Loucy (cell line): Measurements from ENCODE around the gene PIGZ.

Experiments
- EZH2phosphoT487 ChIP-seq: fragments of 200-600 bp; IDR thresholded peaks from 2 replicates; pipeline ENCODE4 v1.6.1; 2018; ENCODE audit warnings: antibody characterized with exemption, mild to moderate bottlenecking, moderate library complexity, borderline replicate concordance
- TF ChIP-seq, protein P1 (sequence below): fragments of 200-600 bp; sonication (generic); conservative IDR thresholded peaks from 2 replicates; pipeline ENCODE4 v1.5.1; 2014; ENCODE audit warnings: mild to moderate bottlenecking, antibody characterized with exemption, low read length

DNA sequence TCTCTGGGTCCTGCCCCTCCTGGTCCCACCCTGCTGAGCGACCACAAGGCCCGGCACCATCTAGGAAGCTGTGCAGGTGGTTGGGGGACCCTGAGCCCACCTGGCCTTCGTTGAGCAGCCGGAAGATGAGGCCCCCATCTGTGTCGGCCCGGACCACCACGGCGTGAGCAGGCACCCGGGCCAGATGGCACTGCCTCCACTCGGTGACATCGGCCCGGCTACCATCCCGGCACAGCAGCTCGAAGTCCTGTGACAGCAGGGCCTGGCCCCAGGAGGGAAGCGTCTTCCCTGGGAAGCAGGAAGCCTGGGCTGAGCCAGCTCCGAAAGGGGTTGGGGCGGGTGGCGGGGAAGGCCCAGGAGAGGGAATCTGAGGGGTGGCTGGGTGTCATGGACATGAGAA is 48.4 kb upstream of the PIGZ start:
- TF ChIP-seq, protein P1, sequence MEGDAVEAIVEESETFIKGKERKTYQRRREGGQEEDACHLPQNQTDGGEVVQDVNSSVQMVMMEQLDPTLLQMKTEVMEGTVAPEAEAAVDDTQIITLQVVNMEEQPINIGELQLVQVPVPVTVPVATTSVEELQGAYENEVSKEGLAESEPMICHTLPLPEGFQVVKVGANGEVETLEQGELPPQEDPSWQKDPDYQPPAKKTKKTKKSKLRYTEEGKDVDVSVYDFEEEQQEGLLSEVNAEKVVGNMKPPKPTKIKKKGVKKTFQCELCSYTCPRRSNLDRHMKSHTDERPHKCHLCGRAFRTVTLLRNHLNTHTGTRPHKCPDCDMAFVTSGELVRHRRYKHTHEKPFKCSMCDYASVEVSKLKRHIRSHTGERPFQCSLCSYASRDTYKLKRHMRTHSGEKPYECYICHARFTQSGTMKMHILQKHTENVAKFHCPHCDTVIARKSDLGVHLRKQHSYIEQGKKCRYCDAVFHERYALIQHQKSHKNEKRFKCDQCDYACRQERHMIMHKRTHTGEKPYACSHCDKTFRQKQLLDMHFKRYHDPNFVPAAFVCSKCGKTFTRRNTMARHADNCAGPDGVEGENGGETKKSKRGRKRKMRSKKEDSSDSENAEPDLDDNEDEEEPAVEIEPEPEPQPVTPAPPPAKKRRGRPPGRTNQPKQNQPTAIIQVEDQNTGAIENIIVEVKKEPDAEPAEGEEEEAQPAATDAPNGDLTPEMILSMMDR: no peak
- TF ChIP-seq EZH2phosphoT487: no peak
